Parathyroid adenoma (tissue), 2 donors: ENCODE data around the gene CHST11.

Experiments
- H2AFZ ChIP-seq: fragments of 300-600 bp; sonication (generic); one replicate; pipeline ENCODE4 v1.7.0; 2017; ENCODE audit warnings: antibody characterized with exemption, mild to moderate bottlenecking
- H3K27ac ChIP-seq: fragments of 300-600 bp; sonication (generic); one replicate; pipeline ENCODE4 v1.7.0; 2017
- H3K27me3 ChIP-seq: fragments of 300-600 bp; sonication (generic); one replicate; pipeline ENCODE4 v1.7.0; 2017; ENCODE audit warnings: low read length; ENCODE audit not compliant: control insufficient read depth, insufficient read depth
- H3K36me3 ChIP-seq: fragments of 300-600 bp; sonication (generic); one replicate; pipeline ENCODE4 v1.7.0; 2017; ENCODE audit warnings: low read length; ENCODE audit not compliant: control insufficient read depth, insufficient read depth
- H3K4me1 ChIP-seq: fragments of 300-600 bp; sonication (generic); one replicate; pipeline ENCODE4 v1.7.0; 2017; ENCODE audit warnings: control low read depth
- H3K4me2 ChIP-seq: fragments of 300-600 bp; sonication (generic); one replicate; pipeline ENCODE4 v1.7.0; 2017; ENCODE audit warnings: low read length
- H3K4me3 ChIP-seq: fragments of 300-600 bp; sonication (generic); one replicate; pipeline ENCODE4 v1.7.0; 2017; ENCODE audit warnings: low read depth, low read length
- H3K79me2 ChIP-seq: fragments of 300-600 bp; sonication (generic); one replicate; pipeline ENCODE4 v1.7.0; 2017; ENCODE audit warnings: control low read depth
- H3K9ac ChIP-seq: fragments of 300-600 bp; sonication (generic); one replicate; pipeline ENCODE4 v1.7.0; 2017; ENCODE audit warnings: mild to moderate bottlenecking
- H3K9me3 ChIP-seq: fragments of 300-600 bp; sonication (generic); one replicate; pipeline ENCODE4 v1.7.0; 2017; ENCODE audit warnings: low read length; ENCODE audit not compliant: control insufficient read depth
- CTCF ChIP-seq: fragments of 300-600 bp; sonication (generic); IDR thresholded peaks from one replicate; pipeline ENCODE4 v1.7.0; 2017; ENCODE audit warnings: antibody characterized with exemption, mild to moderate bottlenecking
- donor health status: primary hyperparathyroidism.

Gene CHST11

GRCh38 chr12:104585448-104586055 is 128.8 kb downstream of the CHST11 start:
- Histone ChIP-seq H2AFZ (no peak overlapping the region), H3K9ac (no peak overlapping the region), H3K4me3 (no peak overlapping the region), H3K4me1 (no peaks in the 10 kb centered on the region), H3K27me3 (no peaks in the 10 kb centered on the region), H3K79me2 (no peaks in the 10 kb centered on the region), H3K27ac (no peak overlapping the region), H3K36me3 (no peaks in the 10 kb centered on the region), H3K9me3 (no peaks in the 10 kb centered on the region), H3K4me2 (no peak overlapping the region)
- TF ChIP-seq CTCF: no peak

- no peak overlapping the region for H3K4me2 ChIP-seq
- no peak overlapping the region for H2AFZ ChIP-seq
- no peak overlapping the region for H3K9ac ChIP-seq
- TF ChIP-seq CTCF: no peak
- H3K4me1 ChIP-seq: no peaks in the 10 kb centered on the region
- H3K36me3 ChIP-seq: no peaks in the 10 kb centered on the region
- no peaks in the 10 kb centered on the region for H3K79me2 ChIP-seq
- no peaks in the 10 kb centered on the region for H3K27me3 ChIP-seq
- no peak overlapping the region for H3K27ac ChIP-seq
- no peak overlapping the region for H3K4me3 ChIP-seq
- no peaks in the 10 kb centered on the region for H3K9me3 ChIP-seq
Observed at GRCh38 chr12:104586351-104586919, 129.7 kb downstream of the CHST11 start.

GRCh38 chr12:104588047-104588920 is 131.5 kb downstream of the CHST11 start:
- TF ChIP-seq CTCF: no peak
- Histone ChIP-seq H3K4me1 (no peaks in the 10 kb centered on the region), H3K4me2 (no peak overlapping the region), H3K4me3 (no peak overlapping the region), H2AFZ (no peak overlapping the region), H3K27ac (no peak overlapping the region), H3K36me3 (no peaks in the 10 kb centered on the region), H3K79me2 (no peaks in the 10 kb centered on the region), H3K27me3 (no peaks in the 10 kb centered on the region), H3K9me3 (no peaks in the 10 kb centered on the region), H3K9ac (no peak overlapping the region)

GRCh38 chr12:104588921-104589590 is 132.3 kb downstream of the CHST11 start:
- H3K27me3 ChIP-seq: no peaks in the 10 kb centered on the region
- no peaks in the 10 kb centered on the region for H3K36me3 ChIP-seq
- H3K27ac ChIP-seq: no peak overlapping the region
- H3K4me3 ChIP-seq: no peak overlapping the region
- no peaks in the 10 kb centered on the region for H3K79me2 ChIP-seq
- H3K4me2 ChIP-seq: no peak overlapping the region
- H3K9ac ChIP-seq: no peak overlapping the region
- no peaks in the 10 kb centered on the region for H3K4me1 ChIP-seq
- H2AFZ ChIP-seq: no peak overlapping the region
- no peaks in the 10 kb centered on the region for H3K9me3 ChIP-seq
- no peak for TF ChIP-seq CTCF
